HG03469 (cell line): ENCODE measurements around the gene CHERP.
"Not testable (repeated sequence)": the region's sequence is repeated elsewhere in the genome, so short reads cannot be mapped to it uniquely, and the experiment has no call there.

Experiments
- ATAC-seq: cut with Tn5 transposase; IDR thresholded peaks from one replicate; pipeline ENCODE4 v1.9.1; 2021; ENCODE audit warnings: mild to moderate bottlenecking, moderate library complexity, moderate number of reproducible peaks; ENCODE audit not compliant: unreplicated experiment

CHERP gene

DNA sequence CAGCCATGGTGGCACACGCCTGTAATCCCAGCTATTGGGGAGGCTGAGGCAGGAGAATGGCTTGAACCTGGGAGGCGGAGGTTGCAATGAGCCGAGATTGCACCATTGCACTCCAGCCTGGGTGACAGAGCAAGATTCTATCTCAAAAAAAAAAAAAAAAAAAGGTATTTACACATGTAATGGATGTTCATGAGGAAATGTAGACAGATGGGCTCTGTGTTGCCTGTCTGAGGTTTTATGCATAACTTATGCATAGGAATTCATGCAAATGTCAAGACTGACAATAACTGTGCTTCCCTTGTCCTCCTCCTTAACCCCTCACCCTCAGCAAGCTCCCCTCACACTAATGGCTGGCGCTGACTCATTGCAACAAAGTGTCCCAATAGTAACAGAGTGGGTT lies 55.8 kb downstream of the CHERP start:
- not testable (repeated sequence) for ATAC-seq

DNA sequence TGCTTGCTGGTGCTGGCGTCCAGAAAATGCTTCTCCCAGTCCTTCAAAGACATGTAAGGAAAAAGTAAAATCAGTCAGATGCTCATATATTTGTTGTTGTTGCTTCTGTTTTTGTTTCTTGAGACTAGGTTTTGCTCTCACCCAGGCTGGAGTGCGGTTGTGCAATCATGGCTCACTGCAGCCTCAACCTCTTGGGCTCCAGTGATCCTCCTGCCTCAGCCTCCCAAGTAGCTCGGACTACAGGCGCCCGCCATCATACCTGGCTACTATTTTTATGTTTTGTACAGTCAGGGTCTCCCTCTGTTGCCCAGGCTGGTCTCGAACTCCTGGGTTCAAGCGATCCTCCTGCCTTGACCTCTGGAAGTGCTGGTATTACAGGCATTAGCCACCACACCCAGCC lies 59.5 kb downstream of the CHERP start:
- no peak for ATAC-seq

DNA sequence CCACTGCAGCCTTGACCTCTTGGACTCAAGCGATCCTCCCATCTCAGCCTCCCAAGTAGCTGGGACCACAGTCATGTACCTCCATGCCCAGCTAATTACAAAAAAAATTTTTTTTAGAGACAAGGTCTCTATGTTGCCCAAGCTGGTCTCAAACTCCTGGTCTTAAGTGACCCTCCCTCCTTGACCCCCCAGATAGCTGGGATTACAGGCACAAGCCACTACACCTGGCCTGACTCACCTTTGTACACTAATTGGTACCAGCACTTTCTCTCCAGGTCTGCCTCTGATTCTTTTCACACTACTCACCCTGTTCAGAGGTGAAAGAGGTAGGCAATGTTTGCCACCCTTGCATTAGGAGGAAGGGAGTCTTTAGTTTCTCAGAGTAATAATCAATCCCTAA lies 64.9 kb downstream of the CHERP start:
- ATAC-seq = no peak

DNA sequence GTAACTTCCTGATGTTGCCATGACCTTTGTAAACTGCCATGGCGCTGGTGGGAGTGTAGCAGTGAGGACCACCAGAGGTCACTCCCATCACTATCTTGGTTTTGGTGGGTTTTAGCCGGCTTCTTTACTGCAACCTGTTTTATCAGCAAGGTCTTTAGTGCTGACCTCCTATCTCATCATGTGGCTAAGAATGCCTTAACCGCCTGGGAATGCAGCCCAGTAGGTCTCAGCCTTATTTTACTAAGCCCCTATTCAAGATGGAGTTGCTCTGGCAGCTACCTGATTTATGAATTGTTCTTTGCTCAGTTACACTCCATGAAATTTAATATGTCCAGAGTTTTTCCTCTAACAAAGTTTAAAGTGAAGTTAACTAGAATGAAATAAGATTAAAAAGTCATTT lies 65.8 kb downstream of the CHERP start:
- ATAC-seq = no peak

DNA sequence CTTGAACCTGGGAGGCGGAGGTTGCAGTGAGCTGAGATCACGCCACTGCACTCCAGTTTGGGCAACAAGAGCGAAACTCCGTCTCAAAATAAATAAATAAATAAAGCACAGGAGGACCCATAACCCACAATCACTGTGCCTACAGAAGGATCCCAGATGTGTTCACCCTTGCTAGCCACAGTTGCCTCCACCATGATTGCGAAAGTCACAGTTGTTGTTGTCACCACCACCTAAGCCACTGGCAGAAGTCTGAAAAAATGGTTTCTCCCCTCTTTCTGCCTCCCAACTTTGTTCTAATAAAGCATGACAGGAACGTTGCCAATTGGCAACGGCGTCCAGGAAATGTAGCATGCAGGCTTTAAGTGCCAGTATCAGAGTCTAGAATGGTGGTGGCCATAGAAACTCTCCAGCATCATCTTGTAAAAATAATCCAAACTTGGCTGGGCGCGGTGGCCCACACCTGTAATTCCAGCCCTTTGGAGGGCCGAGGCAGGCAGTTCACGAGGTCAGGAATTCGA lies 68.3 kb downstream of the CHERP start:
- ATAC-seq = no peak

DNA sequence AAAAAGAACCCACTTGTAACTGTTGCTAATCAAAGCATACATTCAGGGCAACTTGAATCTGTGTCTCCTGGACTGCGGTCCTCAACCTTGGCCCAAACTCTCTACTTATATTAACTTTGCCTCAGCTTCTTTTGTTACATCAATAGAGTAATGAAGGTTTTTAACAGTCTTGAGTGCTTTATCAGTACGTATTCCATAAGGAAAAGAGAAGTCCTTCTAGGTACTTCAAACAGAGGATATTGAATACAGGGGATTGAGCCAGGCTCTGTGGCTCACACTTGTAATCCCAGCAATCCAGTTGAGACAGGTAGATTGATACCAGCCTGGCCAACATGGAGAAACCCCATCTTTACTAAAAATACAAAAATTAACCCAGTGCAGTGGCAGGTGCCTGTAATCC lies 69.2 kb downstream of the CHERP start:
- no peak for ATAC-seq

DNA sequence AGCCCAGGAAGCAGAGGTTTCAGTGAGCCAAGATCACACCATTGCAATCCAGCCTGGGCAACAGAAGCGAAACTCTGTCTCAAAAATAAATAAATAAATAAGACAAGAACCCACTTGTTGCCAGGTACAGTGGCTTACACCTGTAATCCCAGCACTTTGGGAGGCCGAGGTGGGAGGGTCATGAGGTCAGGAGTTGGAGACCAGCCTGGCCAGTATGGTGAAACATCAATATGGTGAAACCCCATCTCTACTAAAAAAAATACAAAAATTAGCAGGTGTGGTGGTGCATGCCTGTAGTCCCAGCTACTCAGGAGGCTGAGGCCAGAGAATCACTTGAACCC lies 69.7 kb downstream of the CHERP start:
- not testable (repeated sequence) for ATAC-seq

DNA sequence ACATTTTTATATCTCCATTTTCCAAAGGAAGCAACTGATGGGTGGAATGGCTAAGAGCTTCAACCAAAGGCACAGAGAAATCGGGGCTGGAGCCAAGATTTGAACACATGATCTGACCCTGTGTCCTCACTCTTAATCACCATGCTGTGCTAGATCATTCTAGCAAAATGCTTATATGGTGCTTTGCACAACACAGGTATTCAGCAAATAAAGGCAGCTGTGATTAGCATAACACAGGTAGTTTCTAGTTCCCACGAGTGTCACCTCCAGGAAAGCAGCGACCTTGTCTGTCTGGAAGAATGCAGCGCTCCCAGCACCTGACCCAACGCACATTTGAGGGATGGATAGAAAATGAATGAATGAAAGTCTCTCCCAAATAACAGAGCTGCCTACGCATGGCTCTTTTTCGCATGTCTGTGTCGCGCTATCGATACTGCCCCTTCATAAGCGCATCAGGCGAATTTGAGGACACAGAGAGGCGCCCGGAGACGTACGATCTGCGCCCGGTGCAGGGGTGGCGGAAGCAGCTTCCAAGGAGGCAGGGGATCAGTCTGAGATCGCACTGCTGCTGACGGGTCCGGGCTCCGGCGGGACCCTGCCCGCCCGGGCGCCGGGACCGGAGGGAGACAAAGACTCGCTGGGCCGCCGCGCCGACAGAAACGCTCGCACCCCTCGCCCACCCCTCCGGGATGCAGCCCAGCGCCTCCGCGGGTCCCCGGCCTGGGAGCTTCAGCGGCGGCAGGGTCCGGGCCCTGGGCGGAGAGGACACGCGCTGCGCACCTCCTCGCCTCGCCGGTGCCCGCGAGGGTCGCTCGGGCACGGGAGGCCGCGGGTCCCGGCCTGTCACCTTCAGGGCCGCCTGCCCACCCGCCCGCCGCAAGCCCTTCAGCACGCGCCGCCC lies 71.1 kb downstream of the CHERP start:
- ATAC-seq = peak; percentile 29

DNA sequence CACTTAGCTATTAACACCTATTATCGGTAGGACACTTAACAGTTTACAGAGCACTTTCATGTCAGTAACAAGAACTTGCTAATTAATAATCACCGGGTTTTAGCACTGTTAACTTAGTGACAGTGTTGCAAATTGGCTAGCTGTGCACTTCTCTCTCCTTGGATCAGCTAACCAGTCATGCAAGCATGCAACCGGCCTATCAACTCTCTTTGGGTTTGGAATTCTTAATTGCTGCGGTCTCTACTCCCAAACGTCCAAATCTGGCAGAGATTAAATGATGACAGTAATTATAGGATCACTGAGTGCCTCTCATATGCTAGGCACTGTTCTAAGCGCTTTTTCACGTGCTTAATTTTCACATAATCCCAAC lies 71.7 kb downstream of the CHERP start:
- ATAC-seq = no peak
